Measurements from ENCODE around the gene MPO.
A peak's percentile ranks its signal among the peaks of the same experiment; 100 is the strongest.

Gene MPO

DNA sequence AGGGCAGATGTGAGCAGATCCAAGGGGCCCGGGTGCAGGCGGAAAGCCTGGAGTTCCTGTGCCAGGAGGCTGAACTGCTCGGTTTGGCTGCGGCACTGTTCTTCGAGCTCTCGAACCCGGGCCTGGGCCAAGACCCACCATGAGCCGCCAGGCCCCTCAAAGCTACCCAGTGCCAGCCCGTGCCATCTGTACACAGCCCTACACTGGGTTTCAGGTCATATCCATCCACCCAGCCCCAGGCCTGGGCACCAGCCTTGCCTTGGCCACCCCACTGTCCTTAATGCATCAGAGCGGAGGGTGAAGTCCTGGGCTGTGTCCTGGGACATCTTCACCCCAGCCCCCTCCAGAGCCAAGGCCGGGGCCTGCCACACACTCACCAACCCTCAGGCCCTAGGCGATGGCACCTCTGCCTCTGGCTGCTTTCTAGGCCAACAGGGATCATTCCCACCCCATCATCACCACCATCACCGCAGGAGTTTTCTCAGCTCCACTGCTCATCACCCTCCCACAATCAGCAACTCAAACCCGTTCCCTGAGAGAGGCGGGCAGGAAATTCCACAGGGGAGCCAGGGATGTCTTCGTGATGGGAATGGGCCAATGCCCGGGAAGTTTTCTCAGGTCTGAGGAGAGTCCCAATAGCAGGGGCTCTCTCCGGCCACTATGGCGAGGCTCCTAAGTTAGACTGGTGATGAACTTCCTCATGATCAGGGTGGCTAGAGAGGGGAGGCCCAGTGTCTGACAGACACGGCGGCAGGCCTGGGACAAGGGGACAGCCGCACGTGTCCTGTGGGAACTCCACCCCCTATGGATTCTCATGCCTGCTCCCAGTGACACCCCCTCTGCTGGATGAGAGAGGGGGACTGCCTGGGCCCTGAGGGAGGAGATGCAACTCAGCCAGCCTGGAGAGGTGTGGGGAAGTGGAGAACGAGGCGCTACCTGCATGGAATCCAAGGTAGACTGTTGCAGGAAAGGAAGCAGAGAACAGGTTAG lies 38.7 kb upstream of the MPO start:
- no peak for DNase-seq

DNA sequence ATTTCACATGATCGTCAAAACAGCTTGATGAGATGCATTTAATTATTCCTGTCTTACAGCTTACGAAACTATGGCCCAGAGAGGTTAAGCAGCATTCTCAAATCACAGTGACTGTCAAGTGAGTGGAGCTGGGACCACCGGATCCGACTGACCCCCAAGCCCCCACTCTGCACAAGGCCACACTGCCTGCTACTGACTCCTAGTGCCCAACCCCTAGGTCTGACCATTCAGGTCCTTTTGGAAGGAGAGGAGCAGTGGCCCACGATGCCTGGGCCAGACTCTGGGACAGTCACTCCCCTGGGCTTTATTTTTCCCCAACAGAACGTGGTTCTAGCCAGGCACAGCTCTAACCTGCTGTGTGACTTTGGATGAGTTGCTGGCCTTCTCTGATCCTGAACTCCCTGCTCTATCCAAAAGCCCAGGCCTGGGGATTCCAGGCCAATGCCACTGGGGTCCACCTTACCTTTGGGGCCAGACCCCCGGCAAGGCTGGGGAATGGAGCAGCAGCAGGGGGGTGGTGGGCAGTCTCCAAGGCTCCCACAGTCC lies 38.0 kb upstream of the MPO start:
- DNase-seq = no peak

DNA sequence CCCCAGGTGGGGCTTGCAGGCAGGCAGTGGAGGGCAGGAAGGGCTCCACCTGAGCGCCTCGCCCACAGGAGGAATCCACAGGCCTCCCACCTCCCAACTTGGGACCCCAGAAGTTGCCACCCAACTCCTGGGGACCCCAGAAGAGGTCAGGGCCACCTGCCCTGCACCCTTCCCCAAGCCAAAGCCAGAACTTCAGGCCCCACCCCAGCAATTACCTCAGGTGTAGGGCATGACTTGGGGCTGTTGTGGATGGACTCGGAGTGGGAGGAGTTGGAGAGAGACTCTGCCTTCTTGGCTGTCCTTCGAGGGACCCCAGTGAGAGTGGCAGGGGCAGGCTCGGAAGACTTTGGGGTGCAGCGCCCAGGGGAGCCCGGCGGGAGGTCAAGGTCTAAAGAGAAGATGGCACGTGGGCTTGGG lies 37.3 kb upstream of the MPO start:
- no peak for DNase-seq

DNA sequence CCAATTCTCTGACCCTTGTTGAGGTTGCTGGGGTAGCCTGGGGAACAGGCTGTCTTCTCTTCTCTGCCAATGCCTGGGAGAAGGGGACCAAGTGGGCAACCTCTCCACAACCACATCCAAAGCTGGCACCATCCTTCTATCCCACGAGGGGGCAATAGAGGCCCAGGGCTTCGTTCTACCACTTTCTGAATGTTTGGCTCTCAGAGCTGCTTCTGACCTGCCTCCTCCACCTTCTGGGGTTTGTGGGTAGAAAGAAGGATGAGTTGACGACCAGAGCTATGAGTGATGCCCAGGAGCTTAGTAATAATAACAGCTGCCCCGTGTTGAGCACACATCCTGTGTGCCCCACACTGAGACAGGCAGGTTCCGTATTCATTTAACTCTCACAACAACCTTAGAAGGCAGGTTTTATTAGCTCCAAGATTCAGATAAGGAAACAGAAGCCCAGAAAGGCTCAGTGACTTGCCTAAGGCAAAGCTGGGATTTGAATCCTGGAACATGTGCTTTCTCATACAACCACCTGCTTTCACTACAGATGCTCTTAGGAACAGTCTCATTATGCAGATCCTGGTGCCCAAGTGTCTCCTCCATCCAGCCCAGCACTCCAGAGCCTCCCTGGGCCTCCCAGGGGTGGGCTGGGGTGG lies 36.8 kb upstream of the MPO start:
- peak; percentile 29 for DNase-seq

DNA sequence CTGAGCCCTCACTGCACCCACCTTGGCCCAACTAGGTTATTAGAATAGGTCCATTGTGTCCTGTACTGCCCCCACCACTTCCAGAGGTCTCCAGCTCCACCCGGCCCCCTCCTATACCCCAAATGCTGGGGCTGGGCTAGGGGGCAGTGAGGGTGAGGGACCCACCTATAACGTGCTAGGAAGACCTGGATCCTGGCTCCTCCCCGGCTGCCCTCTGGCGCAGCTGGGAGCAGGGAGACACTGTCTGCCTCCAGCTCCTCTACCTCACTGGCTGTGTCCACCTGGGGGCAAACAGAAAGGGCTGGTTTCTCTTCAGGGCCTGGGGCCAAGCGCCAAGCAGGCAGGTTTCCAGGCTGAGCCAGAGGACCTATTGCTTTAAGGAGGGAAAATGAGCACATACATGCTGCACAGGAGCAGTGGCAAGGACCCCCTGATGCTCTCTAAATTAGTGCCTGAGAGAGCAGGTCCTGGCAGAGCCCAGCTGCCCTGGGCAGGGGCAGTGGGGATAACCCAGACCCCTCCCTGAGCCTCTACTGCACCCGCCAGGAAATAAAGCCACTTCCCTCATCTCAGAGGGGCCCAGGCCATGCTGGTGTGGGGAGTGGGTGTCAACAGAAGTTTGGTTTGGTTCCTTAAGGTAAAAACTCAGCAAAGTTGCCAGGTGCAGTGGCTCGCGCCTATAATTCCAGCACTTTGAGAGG lies 35.7 kb upstream of the MPO start:
- no peak for DNase-seq

DNA sequence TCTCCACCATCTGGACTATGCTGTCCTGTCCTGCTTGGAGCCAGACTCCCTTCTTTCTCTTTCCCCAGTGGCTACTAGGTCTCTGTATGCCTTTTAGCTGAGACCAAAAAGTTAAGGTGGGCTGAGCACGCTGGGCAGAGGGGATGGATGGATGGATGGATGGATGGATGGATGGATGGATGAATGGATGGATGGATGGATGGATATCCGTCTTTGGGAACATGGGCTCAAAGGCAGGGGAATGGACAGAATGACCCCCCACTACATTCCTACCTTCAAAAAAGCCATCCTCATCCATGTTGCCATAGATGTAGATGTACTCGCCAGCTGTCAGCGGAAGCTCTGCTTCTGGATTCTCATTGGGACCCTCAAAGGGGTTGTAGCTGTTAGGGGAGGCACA lies 35.0 kb upstream of the MPO start:
- no peak for DNase-seq

DNA sequence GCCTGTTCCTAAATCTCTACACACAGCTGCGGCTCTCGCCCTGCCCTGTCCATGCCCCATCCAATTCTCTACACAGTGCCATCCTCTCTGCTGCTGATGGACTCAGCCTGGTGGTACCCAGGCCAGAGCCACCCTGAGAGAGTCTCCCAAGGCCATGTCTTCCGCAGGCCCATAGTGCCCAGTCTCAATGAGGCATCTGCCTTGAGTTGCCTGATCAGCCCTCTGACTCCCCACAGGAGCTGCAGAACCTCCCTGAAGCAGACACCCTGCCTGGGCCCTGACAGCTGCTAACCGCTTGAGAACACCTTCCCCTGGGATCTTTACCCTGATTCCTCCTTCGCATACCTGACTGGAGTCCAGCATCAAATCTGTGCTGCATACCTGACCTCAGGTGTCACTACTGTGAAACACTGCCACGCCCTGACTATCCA lies 34.6 kb upstream of the MPO start:
- peak; percentile 91 for DNase-seq

DNA sequence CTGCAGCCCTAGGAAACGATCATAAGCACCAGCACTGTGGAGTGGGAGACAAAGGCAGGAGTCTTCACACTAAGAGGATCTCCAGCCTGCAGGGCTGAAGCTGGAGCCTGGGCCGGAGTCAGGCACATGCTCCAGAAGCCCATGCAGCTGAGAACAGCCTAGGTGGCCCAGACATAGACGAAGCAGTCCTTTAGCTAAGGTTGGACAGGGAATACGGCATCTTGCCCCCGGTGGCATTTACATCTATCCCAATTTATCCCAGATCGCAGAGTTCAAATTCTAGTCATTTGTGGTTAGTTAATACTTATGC lies 33.9 kb upstream of the MPO start:
- no peak for DNase-seq

DNA sequence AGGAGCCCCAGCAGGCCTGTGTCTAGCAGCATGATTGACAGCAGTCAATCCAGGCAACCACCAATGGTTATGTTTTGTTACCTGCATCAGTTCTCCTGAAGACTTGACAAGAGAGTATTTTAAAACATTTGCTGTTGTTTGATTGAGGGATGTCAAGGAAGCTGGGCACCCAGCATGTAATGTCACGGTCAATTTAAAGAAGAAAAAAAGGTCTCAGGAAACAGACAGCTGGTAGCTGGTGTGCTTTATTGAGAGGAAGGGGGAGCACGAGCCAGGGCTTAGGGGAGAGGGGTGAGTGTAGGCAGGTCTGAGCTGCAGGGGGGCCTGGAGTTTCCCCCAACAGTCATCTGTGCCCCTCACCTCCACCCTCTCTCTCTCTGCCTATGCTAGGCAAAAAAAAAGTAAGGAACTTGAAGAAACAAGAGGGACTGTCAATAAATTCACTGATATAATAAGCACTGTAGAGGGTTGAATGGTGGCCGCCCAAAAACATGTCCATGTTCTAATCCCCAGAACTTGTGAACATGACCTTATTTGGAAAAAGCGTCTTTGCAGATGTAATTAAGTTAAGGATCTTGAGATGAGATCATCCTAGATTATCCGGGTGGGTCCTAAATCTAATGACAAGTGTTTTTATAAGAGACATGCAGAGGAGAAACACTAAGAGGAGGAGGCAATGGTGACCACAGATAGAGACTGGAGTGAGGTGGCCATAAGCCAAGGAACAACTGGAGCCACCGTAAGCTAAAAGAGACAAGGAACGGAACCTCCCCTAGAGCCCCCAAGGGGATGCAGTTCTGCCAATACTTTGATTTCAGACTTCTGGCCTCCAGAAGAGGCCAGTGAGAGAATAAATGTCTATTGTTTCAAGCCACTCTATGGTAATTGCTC lies 33.3 kb upstream of the MPO start:
- peak; percentile 95 for DNase-seq

DNA sequence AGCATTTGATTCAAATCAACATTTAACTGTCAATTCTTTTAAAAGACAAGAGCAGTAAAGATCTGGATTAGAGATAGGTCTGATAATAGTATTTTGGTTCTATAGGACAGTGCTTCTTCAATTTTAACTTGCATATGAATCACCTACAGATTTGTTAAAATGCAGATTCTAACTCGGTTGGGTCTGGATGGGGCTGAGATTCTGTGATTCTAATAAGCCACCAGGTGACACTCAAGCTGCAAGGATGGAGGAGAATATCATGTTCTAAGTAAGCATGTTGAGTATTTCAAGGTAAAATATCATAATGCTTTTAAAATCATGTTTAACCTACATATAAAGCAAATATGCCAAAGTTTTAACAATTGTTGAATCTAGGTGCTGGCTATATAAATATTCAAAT lies 32.1 kb upstream of the MPO start:
- peak; percentile 26 for DNase-seq

DNA sequence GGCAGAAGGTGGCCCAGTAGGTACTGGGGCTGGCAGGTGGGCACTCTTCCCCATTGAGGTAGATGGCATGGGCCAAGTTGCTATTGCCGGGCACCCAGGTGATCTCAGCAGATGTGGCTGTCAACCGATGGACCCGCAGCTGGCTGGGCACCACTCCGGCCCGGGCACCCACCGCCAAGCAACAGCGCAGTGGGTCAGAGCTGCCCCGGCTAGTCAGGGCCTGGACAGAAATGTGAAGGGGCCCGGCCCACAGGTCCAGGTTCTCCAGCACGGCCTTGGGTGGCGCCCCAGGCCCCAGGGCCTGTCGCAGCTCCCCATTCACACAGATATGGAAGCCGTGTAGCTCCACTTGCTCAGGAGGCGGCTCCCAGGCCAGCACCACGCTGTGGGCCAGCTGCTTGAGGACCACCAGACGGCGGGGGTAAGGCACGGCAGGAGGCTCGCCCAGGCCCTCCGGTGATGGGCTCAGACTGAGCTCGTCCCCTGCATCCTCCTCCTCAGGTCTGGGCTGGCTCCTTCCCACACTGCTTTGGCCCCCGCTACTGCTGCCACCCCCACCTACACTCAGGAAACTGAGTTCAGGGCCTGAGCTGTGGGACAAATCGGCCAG lies 31.4 kb upstream of the MPO start:
- DNase-seq = no peak

DNA sequence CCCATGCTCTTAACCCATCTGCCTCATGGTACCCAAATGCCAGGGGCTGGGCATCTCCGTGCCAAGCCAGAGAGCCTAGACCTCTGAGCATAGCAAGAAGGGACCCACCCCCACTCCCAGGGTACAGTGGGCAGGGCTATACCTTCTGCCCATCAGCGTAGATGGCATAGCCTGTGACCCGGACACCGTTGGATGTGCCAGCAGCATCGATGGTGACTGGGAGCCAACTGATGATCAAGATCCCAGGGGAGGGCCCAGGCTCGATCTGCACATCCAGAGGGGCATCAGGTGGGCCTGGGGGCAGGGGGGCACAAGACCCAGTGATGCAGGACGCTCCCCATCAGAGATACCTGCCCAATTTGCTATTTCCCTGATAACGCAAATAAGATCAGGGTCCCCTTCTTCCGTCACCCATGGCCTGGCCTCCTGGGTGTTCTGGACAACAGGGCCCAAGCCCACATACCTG lies 30.7 kb upstream of the MPO start:
- no peak for DNase-seq

DNA sequence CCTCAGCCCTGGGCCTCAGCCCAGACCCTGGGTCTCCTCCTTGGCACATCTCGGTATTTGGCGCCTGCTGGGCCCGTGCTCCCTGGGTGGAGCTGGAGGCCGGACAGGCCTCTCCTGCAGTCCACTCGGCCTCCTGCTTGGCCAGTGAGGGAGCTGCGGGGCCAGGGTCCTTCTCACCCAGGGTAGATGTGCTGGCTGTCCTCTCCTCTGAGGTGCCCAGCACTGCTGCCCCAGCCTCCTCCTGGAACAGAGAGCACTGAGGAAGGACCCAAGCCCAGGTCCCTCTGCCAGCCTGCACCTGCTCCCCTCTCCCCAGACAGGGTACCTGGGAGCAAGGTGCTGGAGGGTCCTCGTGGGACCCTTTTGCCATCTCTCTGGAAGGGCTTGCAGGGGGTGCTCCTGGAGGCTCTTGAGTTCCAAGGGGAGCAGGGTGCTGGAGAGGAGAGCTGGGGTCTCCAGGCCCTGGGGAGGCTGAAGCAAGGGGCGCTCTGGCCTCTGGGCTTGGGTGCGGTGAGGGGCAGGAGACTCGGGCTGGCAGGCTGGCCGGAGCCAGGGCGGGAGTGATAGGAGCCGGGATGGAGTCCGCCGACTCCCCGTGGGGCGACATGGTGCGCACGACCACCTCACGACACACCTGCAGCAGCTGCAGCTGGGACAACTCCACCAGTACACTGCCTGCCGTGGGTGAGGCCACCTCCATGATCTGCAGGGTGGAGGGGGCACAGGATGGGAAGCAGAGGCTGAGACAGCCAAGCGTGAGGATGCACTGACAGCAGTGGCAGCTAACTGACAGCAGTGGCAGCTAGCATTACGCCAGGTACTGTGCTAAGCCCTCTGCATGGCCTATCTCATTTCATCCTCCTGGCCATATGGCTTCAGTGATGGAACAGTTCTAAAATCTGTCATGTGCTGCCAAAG lies 30.0 kb upstream of the MPO start:
- peak; percentile 95 for DNase-seq

DNA sequence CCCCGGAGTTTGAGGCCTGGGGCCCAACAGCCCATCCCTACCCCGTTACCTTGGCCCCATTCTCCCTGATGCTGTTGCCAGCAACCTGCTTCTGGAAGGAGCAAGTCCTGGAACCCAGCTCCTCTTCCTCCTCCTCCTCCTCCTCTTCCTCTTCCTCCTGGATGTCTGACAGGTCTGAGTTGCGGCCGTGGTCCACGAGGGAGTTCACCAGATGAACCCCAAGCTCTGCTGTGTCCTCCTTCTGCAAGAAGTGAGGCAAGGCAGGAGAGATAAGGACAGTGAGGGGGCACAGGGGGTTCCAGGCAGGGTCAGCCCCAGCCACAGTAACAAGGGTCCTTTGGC lies 29.2 kb upstream of the MPO start:
- no peak for DNase-seq

DNA sequence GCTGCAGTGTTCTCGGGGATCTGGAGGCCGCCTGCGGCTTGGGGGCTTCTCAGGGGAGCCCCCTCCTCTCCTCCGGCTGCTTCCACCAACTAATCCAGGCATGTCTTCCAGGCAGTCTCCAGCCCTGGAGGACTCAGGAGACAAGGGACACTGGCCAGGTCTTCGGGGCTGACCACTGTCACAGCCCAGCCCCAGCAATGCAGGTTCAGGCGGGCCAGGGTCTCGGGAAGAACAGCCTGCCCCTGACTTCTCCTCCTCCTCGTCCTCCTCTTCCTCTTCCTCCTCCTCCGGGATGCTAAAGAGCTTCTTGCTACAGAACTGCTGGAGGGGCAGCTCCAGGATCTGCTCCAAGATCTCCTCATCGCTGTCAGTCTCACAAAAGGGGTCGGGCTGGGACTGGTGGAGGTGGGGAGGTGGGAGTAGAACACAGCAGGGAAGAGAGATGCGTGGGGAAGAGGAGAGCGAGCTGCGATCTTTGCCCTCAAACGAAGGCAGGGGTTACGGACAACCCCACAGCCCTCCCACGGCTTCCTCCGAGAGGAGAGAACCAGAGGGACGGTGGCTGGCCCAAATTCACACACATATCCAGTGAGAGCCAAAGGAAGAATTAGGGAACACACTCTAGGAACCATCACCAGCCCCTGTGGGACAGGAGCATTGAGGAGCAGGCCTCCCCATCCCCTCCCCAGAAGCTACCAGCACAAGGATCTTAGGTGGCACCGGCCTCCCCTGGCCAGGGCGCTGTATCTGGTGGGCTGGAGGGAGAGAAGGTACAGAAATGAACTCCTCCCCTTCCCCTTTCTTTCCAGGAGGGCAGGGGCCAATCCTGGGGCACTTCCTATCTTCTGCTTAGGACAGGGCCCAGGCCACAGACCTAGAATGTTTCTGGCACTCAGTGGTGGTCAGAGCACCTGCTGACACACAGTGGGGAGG lies 28.5 kb upstream of the MPO start:
- DNase-seq = no peak

DNA sequence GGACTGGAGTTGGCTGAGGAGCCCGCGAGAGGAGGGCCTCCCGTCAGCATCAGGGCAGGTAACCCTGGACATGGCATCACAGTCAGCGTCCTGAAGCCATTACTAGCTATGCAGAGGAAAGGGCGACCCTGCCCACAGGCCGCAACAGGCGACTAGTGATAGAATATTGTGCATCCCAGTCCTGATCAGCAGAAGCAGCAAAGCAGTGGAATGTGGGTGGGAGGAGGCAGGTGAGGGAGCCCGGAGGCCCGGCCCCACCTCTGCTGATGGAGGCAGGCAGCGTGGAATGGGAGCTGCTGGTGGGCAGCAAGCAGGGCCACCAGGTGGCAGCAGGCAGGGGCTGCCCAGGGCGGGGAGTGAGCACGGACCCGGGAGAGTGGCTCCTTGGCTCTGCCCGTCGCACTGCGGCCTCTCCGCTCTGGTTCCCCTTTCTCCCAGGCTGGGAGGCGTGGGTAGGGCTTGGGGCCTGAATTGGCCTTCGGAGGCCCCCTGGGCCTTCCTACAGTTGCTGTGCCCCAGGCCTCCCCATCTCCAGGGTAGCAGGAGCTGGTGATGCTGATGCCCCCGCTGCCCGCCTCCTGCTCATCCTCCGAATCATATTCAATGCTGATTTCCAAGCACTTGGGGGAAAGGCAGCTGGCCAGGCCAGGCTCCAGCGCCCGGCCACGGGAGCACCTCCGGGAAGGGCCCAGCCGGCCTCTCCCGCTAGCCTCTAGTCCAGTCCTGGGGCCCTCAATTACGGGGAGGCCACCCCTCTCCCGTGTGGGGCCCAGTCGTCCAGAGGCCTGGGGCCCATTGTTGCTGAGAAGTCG lies 27.6 kb upstream of the MPO start:
- DNase-seq = no peak

DNA sequence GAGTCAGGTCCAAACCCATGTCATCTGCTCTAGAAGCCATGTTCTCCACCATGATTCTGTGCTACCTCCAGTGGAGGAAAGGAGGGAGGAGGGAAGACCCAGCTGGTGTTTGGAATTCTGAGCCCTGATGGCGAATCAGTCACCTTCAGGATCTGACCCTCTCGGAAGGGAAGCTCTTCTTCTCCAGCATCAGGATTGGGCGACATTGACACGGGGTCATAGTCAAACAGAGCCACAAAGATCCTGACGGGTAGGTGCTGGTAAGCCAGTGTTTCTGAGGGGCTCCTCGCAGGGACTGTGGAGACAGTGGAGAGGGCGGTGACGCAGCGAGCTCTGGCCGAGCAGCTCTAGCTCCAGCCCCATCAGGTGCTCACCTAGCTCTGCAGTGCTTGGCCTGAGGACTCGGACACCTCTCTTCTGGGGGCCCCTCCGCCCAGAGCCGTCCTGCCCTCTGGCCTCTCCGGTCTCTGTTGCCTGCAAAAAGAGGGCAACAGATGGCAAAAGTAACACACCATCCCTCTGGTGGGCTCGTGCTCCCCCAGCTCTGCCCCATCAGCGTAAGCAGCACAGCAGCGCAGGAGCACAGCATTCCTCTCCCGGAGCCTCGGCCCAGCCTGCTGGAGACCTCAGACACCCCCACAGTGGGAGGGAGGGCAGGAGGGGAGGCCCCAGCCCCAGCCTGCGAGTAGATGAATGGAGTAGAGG lies 26.9 kb upstream of the MPO start:
- DNase-seq = no peak
